Measurements from ENCODE around the gene LPCAT1. TPM values are rescaled to one million over a fixed set of nuclear protein-coding genes. Genes with fewer than 3 reads are reported as not detected.

The LPCAT1 gene
- total and polyA plus RNA-seq, 2 of the 13 experiments (the other 11 are each of a cell fraction or from before 2014, with no cell fraction given): 29.8 to 90.6 TPM

GRCh38 chr5:1536322-1536845 lies 12.6 kb upstream of the LPCAT1 start (continued):
- no peak for TF ChIP-seq ATF6 (CRISPR knock-in tag; conservative IDR thresholded peaks at IDR 0.05)
- no peak for TF ChIP-seq RAD51 (IDR thresholded peaks at IDR 0.05; ENCODE audit: borderline replicate concordance)
- TF ChIP-seq ZNF720 (CRISPR knock-in tag; IDR thresholded peaks at IDR 0.05): no peak
- TF ChIP-seq FOSL2 (CRISPR knock-in tag; IDR thresholded peaks at IDR 0.05): peak; percentile 76
- peak; percentile 26; the same call in 1 of the 2 replicates for TF ChIP-seq POLR2AphosphoS5 (IDR thresholded peaks at IDR 0.05; ENCODE audit: low read depth, low read length)

- no peak for FAIRE-seq
- no peaks in the 10 kb centered on the region for H4K20me1 ChIP-seq (ENCODE audit: insufficient read depth, low read length)
- H3K27me3 ChIP-seq (ENCODE audit: control insufficient read depth in 1 of 2, insufficient read depth in 2 of 2, low read length in 2 of 2): no peaks in the 10 kb centered on the region
- DNase-seq (ENCODE audit: low spot score): no peak
- peak overlapping the region; percentile 73; the same call in 1 of the 2 replicates for H3K4me2 ChIP-seq (ENCODE audit: low read depth, low read length)
- ATAC-seq: no peak
- H3K4me1 ChIP-seq (ENCODE audit: insufficient read depth, low read length): peaks cover 23% of the 10 kb centered on the region
- TF ChIP-seq MEIS1 (CRISPR knock-in tag; IDR thresholded peaks at IDR 0.05; ENCODE audit: borderline replicate concordance) (no peak), UBTF (CRISPR knock-in tag; IDR thresholded peaks at IDR 0.05) (no peak), PHB2 (IDR thresholded peaks at IDR 0.05; ENCODE audit: partially characterized antibody) (no peak), ZSCAN12 (CRISPR knock-in tag; IDR thresholded peaks at IDR 0.05) (no peak), THRA (CRISPR knock-in tag; IDR thresholded peaks at IDR 0.05; ENCODE audit: borderline replicate concordance) (no peak), SMARCE1 (IDR thresholded peaks at IDR 0.05; ENCODE audit: borderline replicate concordance) (no peak), ELF4 (CRISPR knock-in tag; IDR thresholded peaks at IDR 0.05; ENCODE audit: borderline replicate concordance) (no peak), ZNF512 (CRISPR knock-in tag; IDR thresholded peaks at IDR 0.05) (no peak)
- in situ Hi-C loops (cut with HindIII; ENCODE audit: extremely low pct_ligation_motif_present, low pct_unique_long_range_greater_than_20kb) (no loop called here), intact Hi-C loops (cut with micrococcal nuclease; ENCODE audit: unreplicated experiment) (no loop called here)
- H2AFZ ChIP-seq (ENCODE audit: low read length): no peak overlapping the region
- no peaks in the 10 kb centered on the region for H3K9me3 ChIP-seq (ENCODE audit: low read length)
- H3K4me3 ChIP-seq (replicated peaks in 1 of 3; ENCODE audit: insufficient read depth in 1 of 3, low read depth in 2 of 3, low read length in 3 of 3): no peak overlapping the region
- ChIA-PET CTCF (ENCODE audit: low intra/inter-chr PET ratio, low total read pairs) (no interaction called here), POLR2A (no interaction called here)
- no peak overlapping the region for H3K9ac ChIP-seq (ENCODE audit: insufficient read depth, low read depth, low read length)
- no TSS peak for BruUV-seq (replicated peaks)
- no peak overlapping the region for H3K27ac ChIP-seq (ENCODE audit: extremely low read length, insufficient read depth, low read length)
- WGBS (ENCODE audit: low lambda C conversion rate): 83% methylated on average over 3 of the region's 3 CpGs
- no peaks in the 10 kb centered on the region for H3K79me2 ChIP-seq (ENCODE audit: insufficient read depth, low read length)
- H3K36me3 ChIP-seq (replicated peaks in 1 of 2; ENCODE audit: control insufficient read depth in 1 of 2, insufficient read depth in 2 of 2, low read length in 2 of 2): no peaks in the 10 kb centered on the region
Measured at GRCh38 chr5:1535646-1536045, 11.9 kb upstream of the LPCAT1 start.

Measured in HepG2 (cell line).